ENCODE measurements around the gene MAD2L1BP.
A peak's percentile ranks its signal among the peaks of the same experiment; 100 is the strongest.

The MAD2L1BP gene

GRCh38 chr6:43667245-43668150, 31.9 kb downstream of the MAD2L1BP start:
- peak; percentile 70 for DNase-seq

- DNase-seq: peak; percentile 86
These were observed 32.8 kb downstream of the MAD2L1BP start for GRCh38 chr6:43668151-43669028.

GRCh38 chr6:43669050-43669921, 33.6 kb downstream of the MAD2L1BP start:
- no peak for DNase-seq

- DNase-seq: no peak
These were observed 34.4 kb downstream of the MAD2L1BP start for GRCh38 chr6:43669922-43670622.

GRCh38 chr6:43670623-43670986, 35.0 kb downstream of the MAD2L1BP start:
- DNase-seq: no peak

GRCh38 chr6:43671011-43671800, 35.6 kb downstream of the MAD2L1BP start:
- DNase-seq: no peak

GRCh38 chr6:43671801-43672690, 36.4 kb downstream of the MAD2L1BP start:
- no peak for DNase-seq

GRCh38 chr6:43673444-43674084, 37.9 kb downstream of the MAD2L1BP start:
- no peak for DNase-seq

- no peak for DNase-seq
These were observed 38.7 kb downstream of the MAD2L1BP start for GRCh38 chr6:43674291-43674690.

GRCh38 chr6:43674921-43675320, 39.3 kb downstream of the MAD2L1BP start:
- DNase-seq: no peak

- no peak for DNase-seq
These were observed 41.4 kb downstream of the MAD2L1BP start for GRCh38 chr6:43676962-43677606.

- DNase-seq: no peak
These were observed 42.1 kb downstream of the MAD2L1BP start for GRCh38 chr6:43677759-43678158.

- no peak for DNase-seq
These were observed 42.7 kb downstream of the MAD2L1BP start for GRCh38 chr6:43678341-43678740.

- DNase-seq: no peak
These were observed 43.4 kb downstream of the MAD2L1BP start for GRCh38 chr6:43679057-43679456.

GRCh38 chr6:43680308-43681200, 44.9 kb downstream of the MAD2L1BP start:
- DNase-seq: no peak

GRCh38 chr6:43681303-43681702, 45.7 kb downstream of the MAD2L1BP start:
- no peak for DNase-seq

GRCh38 chr6:43682724-43683429, 47.2 kb downstream of the MAD2L1BP start:
- DNase-seq: no peak

All from NCI-H2171 treated with DMSO at 0.1 percent for 48 hours (cell line).